Measurements from ENCODE around the gene SLC26A6.
A peak's percentile ranks its signal among the peaks of the same experiment; 100 is the strongest.

SLC26A6 gene

GRCh38 chr3:48661501-48662144 lies 26.4 kb upstream of the SLC26A6 start:
- DNase-seq = peak; percentile 67

GRCh38 chr3:48660800-48661400 lies 25.6 kb upstream of the SLC26A6 start:
- DNase-seq = no peak

- peak; percentile 54 for DNase-seq
Measured at GRCh38 chr3:48656841-48657281, 21.6 kb upstream of the SLC26A6 start.

- peak; percentile 88 for DNase-seq
Measured at GRCh38 chr3:48656061-48656840, 21.0 kb upstream of the SLC26A6 start.

- DNase-seq = peak; percentile 53
Measured at GRCh38 chr3:48655606-48656005, 20.3 kb upstream of the SLC26A6 start.

GRCh38 chr3:48655063-48655462 lies 19.8 kb upstream of the SLC26A6 start:
- DNase-seq = no peak

- DNase-seq = no peak
Measured at GRCh38 chr3:48652923-48653715, 17.9 kb upstream of the SLC26A6 start.

GRCh38 chr3:48651771-48652170 lies 16.5 kb upstream of the SLC26A6 start:
- DNase-seq = no peak

- no peak for DNase-seq
Measured at GRCh38 chr3:48650723-48651122, 15.5 kb upstream of the SLC26A6 start.

- DNase-seq = no peak
Measured at GRCh38 chr3:48648188-48648850, 13.1 kb upstream of the SLC26A6 start.

GRCh38 chr3:48647714-48648113 lies 12.5 kb upstream of the SLC26A6 start:
- DNase-seq = no peak

GRCh38 chr3:48644898-48645760 lies 9.9 kb upstream of the SLC26A6 start:
- no peak for DNase-seq

- no peak for DNase-seq
Measured at GRCh38 chr3:48642605-48643004, 7.3 kb upstream of the SLC26A6 start.

GRCh38 chr3:48641396-48641795 lies 6.1 kb upstream of the SLC26A6 start:
- DNase-seq = no peak

GRCh38 chr3:48639944-48640606 lies 4.8 kb upstream of the SLC26A6 start:
- DNase-seq = no peak

GRCh38 chr3:48637305-48637704 lies 2.0 kb upstream of the SLC26A6 start:
- no peak for DNase-seq

- no peak for DNase-seq
Measured at GRCh38 chr3:48636149-48636655, 941 bp upstream of the SLC26A6 start.

- peak; percentile 66 for DNase-seq
Measured at GRCh38 chr3:48634661-48635221, 520 bp downstream of the SLC26A6 start.

GRCh38 chr3:48633743-48634142 lies 1.5 kb downstream of the SLC26A6 start:
- no peak for DNase-seq

GRCh38 chr3:48633256-48633655 lies 2.0 kb downstream of the SLC26A6 start:
- DNase-seq = no peak

Measured in activated CD4-positive, alpha-beta T cell treated with anti-CD3 and anti-CD28 coated beads, Interleukin-10, Interleukin-2, amounts not matched to agents 100 ng/mL and 50 ng/mL, durations not matched to agents 16 hours and 8 hours (primary cell).